ENCODE data around the gene KLHDC1. TPM values are rescaled to one million over a fixed set of nuclear protein-coding genes. Genes with fewer than 3 reads are reported as not detected.
A peak's percentile ranks its signal among the peaks of the same experiment; 100 is the strongest.
"Not testable (repeated sequence)": the region's sequence is repeated elsewhere in the genome, so short reads cannot be mapped to it uniquely, and the experiment has no call there.

KLHDC1 gene
- polyA plus RNA-seq (2013, experiment 1 of 2; ENCODE audit: insufficient read length), result 1.7 TPM
- polyA plus RNA-seq (2013, experiment 2 of 2; ENCODE audit: insufficient read length), result 1.7 TPM

GRCh38 chr14:49692811-49693734 is at the start of gene KLHDC1:
TSS of gene KLHDC1 (plus strand) at chr14:49693120. CDS start at chr14:49693195, 75 bp downstream.
- peak; percentile 76 for DNase-seq

GRCh38 chr14:49653508-49653907 is 39.4 kb upstream of the KLHDC1 start:
- DNase-seq, result no peak

- no peak for DNase-seq
Measured at GRCh38 chr14:49654511-49654910, 38.4 kb upstream of the KLHDC1 start.

GRCh38 chr14:49657500-49657899 is 35.4 kb upstream of the KLHDC1 start:
- not testable (repeated sequence) for DNase-seq

GRCh38 chr14:49659526-49660455 is 33.1 kb upstream of the KLHDC1 start:
- no peak for DNase-seq

GRCh38 chr14:49670475-49670874 is 22.4 kb upstream of the KLHDC1 start:
- DNase-seq, result no peak

- DNase-seq, result no peak
Measured at GRCh38 chr14:49673586-49673985, 19.3 kb upstream of the KLHDC1 start.

GRCh38 chr14:49677643-49678042 is 15.3 kb upstream of the KLHDC1 start:
- no peak for DNase-seq

- no peak for DNase-seq
Measured at GRCh38 chr14:49679271-49679670, 13.6 kb upstream of the KLHDC1 start.

GRCh38 chr14:49686425-49686824 is 6.5 kb upstream of the KLHDC1 start:
- no peak for DNase-seq

GRCh38 chr14:49687942-49688700 is 4.8 kb upstream of the KLHDC1 start, which contains the start of gene POLE2:
TSS of gene POLE2 (minus strand) at chr14:49688214. CDS start at chr14:49688203, 11 bp downstream.
- peak; percentile 72 for DNase-seq

- DNase-seq, result no peak
Measured at GRCh38 chr14:49688701-49689030, 4.3 kb upstream of the KLHDC1 start.

GRCh38 chr14:49691031-49691430 is 1.9 kb upstream of the KLHDC1 start:
- no peak for DNase-seq

- no peak for DNase-seq
Measured at GRCh38 chr14:49692193-49692757, 645 bp upstream of the KLHDC1 start.

- not testable (repeated sequence) for DNase-seq
Measured at GRCh38 chr14:49693735-49694124, 810 bp downstream of the KLHDC1 start.

GRCh38 chr14:49702725-49703124 is 9.8 kb downstream of the KLHDC1 start:
- DNase-seq, result no peak

- no peak for DNase-seq
Measured at GRCh38 chr14:49703965-49704364, 11.0 kb downstream of the KLHDC1 start.

GRCh38 chr14:49704471-49704870 is 11.6 kb downstream of the KLHDC1 start:
- not testable (repeated sequence) for DNase-seq

- not testable (repeated sequence) for DNase-seq
Measured at GRCh38 chr14:49710993-49711392, 18.1 kb downstream of the KLHDC1 start.

GRCh38 chr14:49720744-49721143 is 27.8 kb downstream of the KLHDC1 start:
- DNase-seq, result no peak

GRCh38 chr14:49721733-49722435 is 29.0 kb downstream of the KLHDC1 start:
- DNase-seq, result not testable (repeated sequence)
